Upper lobe of left lung (tissue), 6 donors: ENCODE measurements around the gene INTS14. TPM values are rescaled to one million over a fixed set of nuclear protein-coding genes. Genes with fewer than 3 reads are reported as not detected.
A peak's percentile ranks its signal among the peaks of the same experiment; 100 is the strongest.

Experiments used
- ATAC-seq, 2 donors: fragments of 200-7000 bp; cut with Tn5 transposase; one replicate each; pipeline ENCODE4 v1.9.1; 2022; ENCODE audit warnings: mild to moderate bottlenecking in 2 of 2, moderate library complexity in 2 of 2; ENCODE audit not compliant: low FRiP score in 2 of 2
- DNase-seq, 2 donors: peaks; one replicate each; pipeline ENCODE4 v3.0.0-alpha.2; 2019 to 2020
- H3K27ac ChIP-seq, 4 donors: fragments of 200-600 bp; sonication (generic); one replicate each; pipeline ENCODE4 v1.5.1; 2016 to 2019
- H3K27me3 ChIP-seq, 4 donors: fragments of 200-600 bp; sonication (generic); one replicate each; pipeline ENCODE4 v1.5.1; 2017 to 2019
- H3K36me3 ChIP-seq, 4 donors: fragments of 200-600 bp; sonication (generic); one replicate each; pipeline ENCODE4 v1.5.1; 2016 to 2019
- H3K4me1 ChIP-seq, 4 donors: fragments of 200-600 bp; sonication (generic); one replicate each; pipeline ENCODE4 v1.5.1; 2018 to 2019
- H3K4me3 ChIP-seq, 4 donors: fragments of 200-600 bp; sonication (generic); one replicate each; pipeline ENCODE4 v1.5.1; 2017 to 2019; ENCODE audit warnings: mild to moderate bottlenecking in 2 of 4, moderate library complexity in 1 of 4
- H3K9me3 ChIP-seq, 4 donors: fragments of 200-600 bp; sonication (generic); one replicate each; pipeline ENCODE4 v1.5.1; 2018 to 2019
- CTCF ChIP-seq, 6 experiments: fragments of 450-650 bp in 4 of 6; fragments of 200-600 bp in 2 of 6; sonication (generic) in 2 of 6; IDR thresholded peaks; one replicate each; pipeline ENCODE4 v1.5.1; 2016 to 2019; ENCODE audit warnings: antibody characterized with exemption in 6 of 6
- EP300 ChIP-seq, 4 donors: sonication (generic); formaldehyde crosslinking; IDR thresholded peaks; one replicate each; pipeline ENCODE4 v1.5.1; 2017; ENCODE audit warnings: antibody characterized with exemption in 4 of 4, control low read depth in 2 of 4
- POLR2A ChIP-seq, 4 donors: fragments of 450-650 bp; IDR thresholded peaks; one replicate each; pipeline ENCODE4 v1.5.1; 2016 to 2017; ENCODE audit warnings: antibody characterized with exemption in 4 of 4, mild to moderate bottlenecking in 2 of 4
- POLR2AphosphoS5 ChIP-seq, 2 donors: sonication (generic); formaldehyde crosslinking; IDR thresholded peaks; one replicate each; pipeline ENCODE4 v1.5.1; 2017; ENCODE audit warnings: antibody characterized with exemption in 2 of 2
- WGBS, 2 donors: methylation state at CpG; one replicate each; pipeline ENCODE4 v1.1.5; 2017 to 2018; 5-methylcytosine and 5-hydroxymethylcytosine counted together
- total RNA-seq, 6 donors: library from RNA; depleted of rRNA in 4 of 6; stranded (reverse); fragments of >200 nt in 4 of 6; gene quantifications; one replicate each; pipeline versions ENCODE4 v1.1.0 to v1.2.1, GENCODE V29; 2016 to 2021
- donor health status: DM: no; HTN: no; CAD: no; lungs with moderate emphysema.
- donor health status: DM: no; HTN: yes; CAD: no; lungs with severe emphysema.

INTS14 gene
- total RNA-seq, 6 donors from 2014 or later, result 25.1 to 44.4 (median 30.0) TPM

- 69 to 78% methylated on average over 8 of the region's 8 CpGs for WGBS, 2 donors
- no peak overlapping the region for H3K4me3 ChIP-seq
- no peak for DNase-seq
- no peaks in the 10 kb centered on the region for H3K9me3 ChIP-seq
- H3K4me1 ChIP-seq, result peaks cover 0 to 3% (median 0%) of the 10 kb centered on the region in 4 donors
- ATAC-seq, result no peak
- peaks cover 7 to 73% (median 28%) of the 10 kb centered on the region in 4 donors for H3K36me3 ChIP-seq
- no peaks in the 10 kb centered on the region for H3K27me3 ChIP-seq
- TF ChIP-seq CTCF (IDR thresholded peaks at IDR 0.05), result no peak
- no peak for TF ChIP-seq EP300 (IDR thresholded peaks at IDR 0.05)
- no peak for TF ChIP-seq POLR2A (IDR thresholded peaks at IDR 0.05)
- TF ChIP-seq POLR2AphosphoS5 (IDR thresholded peaks at IDR 0.05), result no peak
- H3K27ac ChIP-seq, result no peak overlapping the region
Measured at GRCh38 chr15:65578904-65579728, 31.8 kb downstream of the INTS14 start.

DNA sequence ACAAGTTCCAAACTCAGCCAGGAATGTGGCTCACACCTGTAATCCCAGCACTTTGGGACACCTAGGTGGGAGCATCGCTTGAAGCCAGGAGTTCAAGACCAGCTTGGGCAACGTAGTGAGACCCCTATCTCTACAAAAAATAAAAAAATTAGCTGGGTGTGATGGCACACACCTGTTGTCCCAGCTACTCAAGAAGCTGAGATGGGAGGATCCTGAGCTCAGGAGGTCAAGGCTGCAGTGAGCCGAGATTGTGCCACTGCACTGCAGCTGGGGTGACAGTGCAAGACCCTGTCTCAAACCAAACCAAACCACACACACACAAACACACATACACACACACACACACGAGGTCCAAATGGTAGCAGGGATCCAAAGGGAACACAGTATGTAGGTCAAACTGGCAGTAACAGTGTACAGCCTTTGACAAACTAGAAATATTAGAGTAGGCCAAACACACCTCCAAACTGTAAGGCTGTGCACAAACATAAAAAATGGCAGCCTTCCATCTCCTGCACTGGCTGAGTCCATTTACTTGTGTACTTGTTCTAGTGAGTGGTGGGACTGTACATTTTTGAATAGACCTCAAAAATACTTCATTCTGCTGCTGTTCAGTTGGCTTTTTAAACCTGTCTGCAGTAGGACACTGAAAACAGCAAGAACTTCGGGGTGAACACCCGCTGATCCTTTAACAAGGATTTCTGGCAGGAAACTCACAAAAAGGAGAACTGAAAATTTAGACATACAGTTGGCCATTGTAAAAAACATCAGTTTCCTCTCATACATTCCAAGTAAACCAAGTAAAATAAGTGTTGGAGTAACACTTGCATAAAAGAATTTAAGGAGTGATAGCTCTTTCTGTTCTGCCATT is 33.6 kb downstream of the INTS14 start:
- 77 to 80% methylated on average over 6 of the region's 6 CpGs for WGBS, 2 donors
- Histone ChIP-seq H3K27me3 (no peaks in the 10 kb centered on the region), H3K36me3 (peaks cover 7 to 68% (median 29%) of the 10 kb centered on the region in 4 donors), H3K4me1 (no peaks in the 10 kb centered on the region), H3K4me3 (no peak overlapping the region), H3K9me3 (no peaks in the 10 kb centered on the region), H3K27ac (peak overlapping the region in 1 of 4 donors; percentile 8)
- no peak for ATAC-seq
- DNase-seq, result no peak
- TF ChIP-seq POLR2A (IDR thresholded peaks at IDR 0.05), result no peak
- TF ChIP-seq EP300 (IDR thresholded peaks at IDR 0.05), result no peak
- no peak for TF ChIP-seq POLR2AphosphoS5 (IDR thresholded peaks at IDR 0.05)
- TF ChIP-seq CTCF (IDR thresholded peaks at IDR 0.05), result no peak

DNA sequence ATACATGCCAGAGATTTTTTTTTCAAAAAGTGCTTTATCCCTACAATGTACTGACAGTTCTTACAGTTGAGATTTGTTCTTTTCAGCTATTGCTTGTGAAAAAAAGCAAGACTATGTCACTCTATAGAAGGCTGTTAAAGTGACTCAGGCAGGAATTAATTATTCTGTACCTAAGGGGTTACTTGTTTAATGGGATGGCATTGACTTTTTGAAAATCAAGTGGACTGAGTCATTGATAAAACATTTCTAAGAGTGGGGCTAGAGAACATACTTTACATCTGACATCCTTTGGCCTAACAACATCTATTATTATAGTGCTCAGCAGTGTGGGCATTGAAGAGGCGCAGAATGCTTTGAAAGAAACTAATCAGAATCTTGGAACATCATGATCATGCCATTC is 34.3 kb downstream of the INTS14 start:
- peak in 1 of 2 donors; percentile 73 for ATAC-seq
- H3K4me3 ChIP-seq, result no peak overlapping the region

GRCh38 chr15:65571971-65572370 is 39.0 kb downstream of the INTS14 start:
- WGBS, 2 donors, result 90 to 97% methylated on average over 2 of the region's 2 CpGs
- TF ChIP-seq POLR2A (IDR thresholded peaks at IDR 0.05), result no peak
- no peak for TF ChIP-seq CTCF (IDR thresholded peaks at IDR 0.05)
- TF ChIP-seq EP300 (IDR thresholded peaks at IDR 0.05), result no peak
- no peak for TF ChIP-seq POLR2AphosphoS5 (IDR thresholded peaks at IDR 0.05)
- ATAC-seq (no peak), DNase-seq (no peak)
- H3K36me3 ChIP-seq, result peaks cover 0 to 55% (median 12%) of the 10 kb centered on the region in 4 donors
- no peaks in the 10 kb centered on the region for H3K27me3 ChIP-seq
- H3K27ac ChIP-seq, result no peak overlapping the region
- H3K9me3 ChIP-seq, result no peaks in the 10 kb centered on the region
- H3K4me3 ChIP-seq, result no peak overlapping the region
- H3K4me1 ChIP-seq, result no peaks in the 10 kb centered on the region

More for the DNA sequence above, 34.3 kb downstream of the INTS14 start:
- Histone ChIP-seq H3K36me3 (peaks cover 7 to 66% (median 27%) of the 10 kb centered on the region in 4 donors), H3K9me3 (no peaks in the 10 kb centered on the region), H3K27me3 (no peaks in the 10 kb centered on the region), H3K27ac (peak overlapping the region in 1 of 4 donors; percentile 8), H3K4me1 (no peaks in the 10 kb centered on the region)
- TF ChIP-seq EP300 (IDR thresholded peaks at IDR 0.05) (no peak), POLR2AphosphoS5 (IDR thresholded peaks at IDR 0.05) (no peak), POLR2A (IDR thresholded peaks at IDR 0.05) (no peak), CTCF (IDR thresholded peaks at IDR 0.05) (no peak)
- 73 to 83% methylated on average over 1 of the region's 1 CpG for WGBS, 2 donors
- DNase-seq, result no peak
